HG02885 (cell line): Measurements from ENCODE around the gene CACNA1A.
"Not testable (repeated sequence)": the region's sequence is repeated elsewhere in the genome, so short reads cannot be mapped to it uniquely, and the experiment has no call there.

Experiments used
- ATAC-seq: cut with Tn5 transposase; IDR thresholded peaks from one replicate; pipeline ENCODE4 v1.9.1; 2021; ENCODE audit warnings: mild to moderate bottlenecking; ENCODE audit not compliant: unreplicated experiment, poor library complexity

Gene CACNA1A

GRCh38 chr19:13506471-13506820 is at the start of gene CACNA1A:
CACNA1A (minus strand) TSS chr19:13506479; CDS start chr19:13506224, 255 bp downstream.
- no peak for ATAC-seq

GRCh38 chr19:13554506-13555240 is 48.4 kb upstream of the CACNA1A start:
- ATAC-seq: no peak

- no peak for ATAC-seq
Observed at GRCh38 chr19:13553880-13554400, 47.7 kb upstream of the CACNA1A start.

- ATAC-seq: no peak
Observed at GRCh38 chr19:13548131-13548530, 41.9 kb upstream of the CACNA1A start.

GRCh38 chr19:13547102-13547501 is 40.8 kb upstream of the CACNA1A start:
- no peak for ATAC-seq

GRCh38 chr19:13544423-13544822 is 38.1 kb upstream of the CACNA1A start:
- no peak for ATAC-seq

GRCh38 chr19:13541554-13541953 is 35.3 kb upstream of the CACNA1A start:
- ATAC-seq: no peak

- no peak for ATAC-seq
Observed at GRCh38 chr19:13539332-13539731, 33.1 kb upstream of the CACNA1A start.

GRCh38 chr19:13538601-13539253 is 32.4 kb upstream of the CACNA1A start:
- ATAC-seq: no peak

- no peak for ATAC-seq
Observed at GRCh38 chr19:13537454-13537853, 31.2 kb upstream of the CACNA1A start.

- no peak for ATAC-seq
Observed at GRCh38 chr19:13530720-13531119, 24.4 kb upstream of the CACNA1A start.

- ATAC-seq: not testable (repeated sequence)
Observed at GRCh38 chr19:13529721-13530120, 23.4 kb upstream of the CACNA1A start.

GRCh38 chr19:13526552-13526951 is 20.3 kb upstream of the CACNA1A start:
- no peak for ATAC-seq

GRCh38 chr19:13521066-13521465 is 14.8 kb upstream of the CACNA1A start:
- no peak for ATAC-seq

- no peak for ATAC-seq
Observed at GRCh38 chr19:13511947-13512346, 5.7 kb upstream of the CACNA1A start.

- no peak for ATAC-seq
Observed at GRCh38 chr19:13507053-13507611, 853 bp upstream of the CACNA1A start.

GRCh38 chr19:13505761-13506470 is 363 bp downstream of the CACNA1A start:
- no peak for ATAC-seq

GRCh38 chr19:13505164-13505695 is 1.0 kb downstream of the CACNA1A start:
- ATAC-seq: no peak

- ATAC-seq: no peak
Observed at GRCh38 chr19:13503570-13504235, 2.6 kb downstream of the CACNA1A start.

GRCh38 chr19:13502231-13502630 is 4.0 kb downstream of the CACNA1A start:
- no peak for ATAC-seq
